Activated naive CD4-positive, alpha-beta T cell treated with anti-CD3 and anti-CD28 coated beads, Interleukin-2, amount 50 U/mL, for 16 hours (primary cell): ENCODE data around the gene DPPA4.
"Not testable (repeated sequence)": the region's sequence is repeated elsewhere in the genome, so short reads cannot be mapped to it uniquely, and the experiment has no call there.

Experiments
- DNase-seq: peaks from one replicate; pipeline ENCODE4 v3.0.0-alpha.2; 2020

DPPA4 gene

GRCh38 chr3:109337393-109337792, at the start of gene DPPA4:
TSS of gene DPPA4 (minus strand) at chr3:109337546. CDS start at chr3:109337517, 29 bp downstream.
- DNase-seq = no peak

- no peak for DNase-seq
Observed at GRCh38 chr3:109385442-109386318, 48.3 kb upstream of the DPPA4 start.

DNA sequence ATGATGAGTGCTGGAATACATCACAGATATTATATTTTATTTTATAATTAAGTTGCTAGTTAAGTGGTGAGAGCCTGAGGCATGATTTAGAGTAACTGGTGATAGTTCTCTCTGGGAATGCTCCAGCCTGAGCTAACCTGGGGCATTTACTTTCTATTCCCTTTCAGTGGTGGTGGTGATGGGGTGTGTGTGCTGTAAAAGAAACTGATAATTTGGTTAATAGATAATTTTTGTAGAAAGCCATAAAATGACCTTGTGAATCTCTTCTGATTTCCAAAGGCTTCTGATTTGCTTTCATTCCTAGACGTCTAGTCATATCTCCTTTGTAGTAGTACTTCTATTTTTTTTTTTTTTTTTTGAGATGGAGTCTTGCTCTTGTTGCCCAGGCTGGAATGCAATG, 46.8 kb upstream of the DPPA4 start:
- DNase-seq = no peak

DNA sequence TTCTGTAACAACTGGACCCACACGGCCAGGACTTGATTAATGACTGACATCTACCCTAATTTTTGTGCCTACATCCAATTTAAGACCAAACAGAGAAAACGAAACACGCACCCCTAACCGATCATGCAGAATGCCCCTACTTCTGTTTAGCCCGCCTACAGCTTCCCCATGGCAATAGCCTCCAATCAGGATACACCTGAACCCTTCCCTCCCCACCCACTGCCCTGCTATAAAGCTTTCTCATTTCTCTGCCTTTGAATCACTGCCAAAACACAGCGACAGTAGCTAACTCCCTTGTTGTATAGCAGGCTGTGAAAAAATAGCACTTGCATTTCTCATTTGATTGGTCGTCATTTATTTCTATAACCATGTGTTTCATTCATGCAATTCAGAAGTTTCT, 45.2 kb upstream of the DPPA4 start:
- no peak for DNase-seq

DNA sequence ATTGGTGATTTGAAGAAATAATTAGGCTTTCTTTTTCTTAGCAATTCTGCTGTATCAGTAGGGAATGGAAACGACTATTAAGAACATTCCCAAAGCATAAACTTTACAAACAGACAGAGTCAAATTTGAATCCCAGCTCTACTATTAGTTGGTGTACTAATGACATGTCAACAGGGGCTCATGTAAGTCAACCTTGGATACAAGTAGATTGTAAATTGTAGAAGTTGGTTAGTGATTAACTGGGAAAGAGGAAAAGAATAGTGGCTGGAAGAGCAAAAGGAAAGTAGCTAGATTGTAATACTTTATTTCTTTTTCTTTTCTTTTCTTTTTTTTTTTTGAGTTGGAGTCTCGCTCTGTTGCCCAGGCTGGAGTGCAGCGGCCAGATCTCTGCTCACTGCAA, 38.6 kb upstream of the DPPA4 start:
- no peak for DNase-seq

DNA sequence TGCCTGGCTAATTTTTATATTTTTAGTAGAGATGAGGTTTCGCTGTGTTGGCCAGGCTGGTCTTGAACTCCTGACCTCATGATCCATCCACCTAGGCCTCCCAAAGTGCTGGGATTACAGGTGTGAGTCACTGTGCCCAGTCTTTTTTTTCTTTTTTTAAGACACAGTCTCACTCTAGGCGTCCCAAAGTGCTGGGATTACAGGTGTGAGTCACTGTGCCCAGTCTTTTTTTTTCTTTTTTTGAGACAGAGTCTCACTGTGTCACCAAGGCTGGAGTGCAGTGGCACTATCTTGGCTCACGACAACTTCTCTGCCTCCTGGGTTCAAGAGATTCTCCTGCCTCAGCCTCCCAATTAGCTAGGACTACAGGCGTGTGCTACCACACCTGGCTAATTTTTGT, 37.1 kb upstream of the DPPA4 start:
- DNase-seq = not testable (repeated sequence)

- no peak for DNase-seq
Observed at GRCh38 chr3:109373933-109374332, 36.6 kb upstream of the DPPA4 start.

GRCh38 chr3:109372639-109373038, 35.3 kb upstream of the DPPA4 start:
- DNase-seq = no peak

DNA sequence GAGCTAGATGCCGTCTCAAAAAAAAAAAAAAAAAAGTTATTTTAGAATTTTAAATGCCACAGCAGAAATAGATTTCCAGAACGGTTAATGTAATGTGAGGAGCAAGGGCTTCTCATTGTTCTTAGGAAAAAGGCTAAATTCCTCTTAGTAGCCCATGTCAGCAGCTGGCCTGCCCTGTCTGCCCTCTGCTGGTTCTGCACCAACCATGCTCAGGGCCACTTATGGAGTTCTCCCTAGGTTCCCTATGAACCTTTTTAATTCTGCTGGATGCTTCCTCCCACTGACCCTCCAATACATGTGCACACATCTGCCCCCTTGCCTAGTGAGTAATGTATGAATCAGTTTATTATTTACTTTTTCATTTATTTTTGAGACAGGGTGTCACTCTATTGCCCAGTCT, 32.2 kb upstream of the DPPA4 start:
- DNase-seq = no peak

GRCh38 chr3:109364088-109364487, 26.7 kb upstream of the DPPA4 start:
- no peak for DNase-seq

DNA sequence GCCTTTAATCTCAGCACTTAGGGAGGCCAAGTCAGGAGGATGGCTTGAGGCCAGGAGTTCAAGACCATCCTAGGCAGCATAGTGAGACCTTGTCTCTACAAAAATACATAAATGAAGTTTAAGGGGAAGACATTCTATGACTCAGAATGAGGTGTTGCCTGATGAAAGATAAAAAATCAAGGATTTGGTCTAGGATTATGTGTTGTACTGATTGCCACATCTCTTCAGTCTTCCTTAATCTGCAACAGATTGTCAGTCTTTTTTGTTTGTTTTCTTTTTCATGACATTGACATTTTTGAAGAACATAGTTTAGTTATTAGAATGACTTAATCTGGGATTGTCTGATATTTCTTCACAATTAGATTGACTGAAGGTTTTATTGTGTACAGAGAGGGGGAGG, 26.3 kb upstream of the DPPA4 start:
- DNase-seq = no peak

DNA sequence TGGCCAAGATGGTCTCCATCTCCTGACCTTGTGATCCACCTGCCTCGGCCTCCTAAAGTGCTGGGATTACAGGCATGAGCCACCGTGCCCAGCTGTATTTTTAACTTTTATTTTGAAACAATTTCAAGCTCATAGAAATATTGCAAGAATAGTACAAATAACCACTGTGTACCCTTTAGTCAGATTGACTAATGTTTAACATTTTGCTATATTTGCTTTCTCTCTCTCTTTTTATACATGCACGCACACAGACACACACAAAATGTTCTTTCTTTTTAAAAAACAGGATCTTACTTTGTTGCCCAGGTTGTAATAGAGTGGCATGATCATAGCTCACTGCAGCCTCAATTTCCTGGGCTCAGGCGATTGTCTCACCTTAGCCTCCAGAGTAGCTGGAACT, 25.5 kb upstream of the DPPA4 start:
- DNase-seq = no peak

DNA sequence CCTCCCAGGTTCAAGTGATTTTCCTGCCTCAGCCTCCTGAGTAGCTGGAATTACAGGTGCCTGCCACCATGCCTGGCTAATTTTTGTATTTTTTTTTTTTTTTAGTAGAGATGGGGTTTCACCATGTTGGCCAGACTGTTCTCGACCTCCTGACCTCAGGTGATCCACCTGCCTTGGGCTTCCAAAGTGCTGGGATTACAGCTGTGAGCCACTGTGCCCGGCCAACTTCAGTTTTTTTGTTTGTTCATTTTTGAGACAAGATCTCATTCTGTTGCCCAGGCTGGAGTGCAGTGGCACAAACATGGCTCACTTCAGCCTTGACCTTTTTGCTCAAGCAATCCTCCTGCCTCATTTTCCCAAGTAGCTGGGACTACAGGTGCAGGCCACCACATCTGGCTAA, 21.5 kb upstream of the DPPA4 start:
- DNase-seq = not testable (repeated sequence)

- DNase-seq = no peak
Observed at GRCh38 chr3:109356442-109357155, 19.3 kb upstream of the DPPA4 start.

DNA sequence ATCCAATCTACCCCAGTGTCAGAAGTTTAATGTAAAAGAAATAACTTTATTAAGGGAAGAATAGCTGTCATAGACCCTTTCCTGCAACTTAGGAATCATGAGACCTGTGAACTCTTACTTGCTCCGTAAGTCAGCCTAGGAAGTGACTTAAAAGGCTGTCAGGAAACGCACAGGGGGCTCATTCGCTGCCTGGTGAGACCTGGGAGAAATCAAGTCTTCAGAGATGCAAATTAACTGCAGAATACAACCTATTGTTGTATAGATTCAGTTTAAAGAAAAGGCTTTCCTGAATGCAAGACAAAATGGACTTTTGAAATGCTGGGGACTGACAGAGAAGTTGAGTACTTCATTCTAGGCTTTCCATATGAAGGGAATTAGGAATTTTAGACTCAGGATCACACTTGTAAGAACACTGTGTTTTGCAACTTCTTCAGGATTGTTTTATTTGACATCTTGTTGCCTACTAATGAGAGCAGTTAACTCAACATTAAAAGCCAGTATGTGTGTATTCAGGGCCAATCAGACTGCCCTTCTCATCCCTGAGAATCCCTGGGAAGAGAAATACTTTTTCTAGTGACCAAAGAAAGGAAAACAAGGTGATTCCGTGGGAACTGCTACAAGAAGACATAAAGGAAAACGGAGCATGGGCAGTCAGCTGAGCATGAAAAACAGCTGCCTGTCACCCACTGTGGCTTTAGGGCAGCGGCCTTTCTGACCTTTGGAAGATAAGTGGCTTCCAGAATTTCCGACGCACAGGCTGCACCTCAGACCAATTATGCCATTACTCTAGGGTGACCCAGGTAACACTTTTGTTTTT, 18.5 kb upstream of the DPPA4 start:
- no peak for DNase-seq

DNA sequence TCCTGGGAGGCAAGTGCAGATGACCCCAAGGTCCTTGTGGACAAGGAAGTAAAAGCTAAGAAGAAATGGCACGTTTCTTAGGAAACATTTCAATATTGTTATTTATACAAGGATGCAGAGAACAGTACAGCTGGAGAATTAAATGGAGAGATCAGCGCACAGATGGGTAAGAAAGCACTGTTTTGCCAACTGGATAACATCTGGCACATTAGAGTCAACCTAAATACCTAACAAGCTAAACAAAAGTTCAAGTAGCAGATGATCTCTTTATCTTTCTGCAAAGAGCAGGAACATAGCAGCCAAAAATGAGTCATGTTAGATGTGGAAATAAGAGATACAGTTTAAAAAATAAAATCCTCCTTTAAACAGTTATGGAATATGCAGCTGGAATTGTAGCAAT, 15.7 kb upstream of the DPPA4 start:
- DNase-seq = no peak

DNA sequence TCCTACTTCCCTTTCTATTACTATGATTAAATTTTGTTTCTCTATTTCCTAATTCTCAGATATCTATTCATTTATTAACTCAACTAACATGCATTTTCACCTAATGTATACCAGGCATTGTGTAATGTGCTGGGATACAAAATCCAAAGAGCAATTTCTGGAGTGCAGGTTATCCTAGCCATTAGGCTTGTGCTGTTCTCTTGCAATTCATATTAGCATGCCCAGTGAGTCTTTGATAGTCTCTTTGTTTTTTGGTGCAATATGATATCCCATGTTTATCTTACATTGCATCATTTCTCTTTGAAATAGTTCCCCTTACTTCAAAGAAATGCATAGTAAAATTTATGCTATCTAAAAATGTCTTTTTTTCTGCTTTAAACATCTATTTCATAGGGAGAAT, 13.9 kb upstream of the DPPA4 start:
- DNase-seq = no peak

DNA sequence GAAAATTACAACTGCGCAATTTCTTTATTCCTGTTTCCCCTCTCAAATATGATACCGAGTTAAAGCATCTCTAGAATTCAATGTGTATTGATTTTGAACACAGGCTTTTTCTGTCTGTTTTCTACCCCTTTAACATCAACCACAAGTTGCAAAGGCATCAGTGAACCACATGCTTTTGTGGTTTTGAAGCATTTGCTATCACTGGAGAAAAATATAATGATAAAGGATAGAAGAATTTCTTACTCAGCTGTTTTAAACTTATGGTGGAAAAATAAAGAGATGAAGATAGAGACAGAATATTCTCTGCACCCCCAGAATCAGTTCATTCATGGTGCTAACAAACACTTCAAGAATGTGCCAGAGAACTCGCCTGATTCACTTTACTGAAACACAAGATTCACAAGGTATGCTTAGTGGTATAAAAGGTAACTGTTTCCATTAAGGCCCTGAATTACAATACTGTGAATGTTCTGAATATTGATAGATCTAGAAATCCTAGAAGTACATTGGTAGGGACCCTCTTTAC, 9.5 kb upstream of the DPPA4 start:
- no peak for DNase-seq

DNA sequence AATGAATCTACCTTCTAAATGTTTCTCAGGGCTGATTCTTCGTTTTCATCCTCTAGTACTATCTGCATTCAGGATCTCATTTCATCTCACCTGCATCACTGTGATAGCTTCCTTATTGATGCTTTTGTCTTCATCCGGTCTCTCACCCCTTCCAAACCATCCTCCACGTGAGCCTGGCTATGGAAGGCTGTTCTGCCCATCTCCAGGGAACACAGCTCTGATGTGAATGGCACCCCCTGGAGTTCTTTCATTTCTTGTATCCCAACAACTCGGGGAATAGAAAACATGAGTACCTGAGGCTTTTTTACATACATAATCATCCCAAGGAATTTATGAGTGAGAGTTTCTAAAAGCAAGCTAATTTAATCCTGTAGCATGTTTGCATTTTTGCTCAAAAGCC, 8.8 kb upstream of the DPPA4 start:
- no peak for DNase-seq

GRCh38 chr3:109339714-109340648, 2.6 kb upstream of the DPPA4 start:
- DNase-seq = no peak

GRCh38 chr3:109339197-109339596, 1.9 kb upstream of the DPPA4 start:
- no peak for DNase-seq

DNA sequence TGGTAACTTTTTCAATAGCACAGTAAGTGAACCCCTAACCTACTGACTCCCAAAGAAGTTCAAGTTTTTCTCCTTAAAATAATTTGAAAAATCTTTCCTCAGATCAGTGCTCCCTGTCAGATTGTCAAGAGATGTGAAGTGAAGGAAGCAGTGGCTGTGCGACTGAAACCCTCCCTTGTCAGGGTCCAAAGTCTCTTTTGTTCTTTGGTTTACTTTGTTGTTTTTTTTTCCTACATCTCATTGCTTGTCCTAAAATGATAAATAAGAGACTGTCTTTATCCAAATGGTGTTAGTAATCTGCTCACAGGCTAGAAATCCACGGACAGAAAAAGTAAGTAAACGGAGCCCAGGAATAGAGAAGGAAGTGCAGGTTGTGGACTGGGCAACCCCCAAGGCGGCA, 976 bp upstream of the DPPA4 start:
- DNase-seq = no peak
